ENCODE data around the gene CENPO. TPM values are rescaled to one million over a fixed set of nuclear protein-coding genes. Genes with fewer than 3 reads are reported as not detected.
"Not testable (repeated sequence)": the region's sequence is repeated elsewhere in the genome, so short reads cannot be mapped to it uniquely, and the experiment has no call there.

The CENPO gene
- total RNA-seq, 1 donor from 2014 or later: not detected

- no peak overlapping the region for H3K27ac ChIP-seq
- peaks cover 4% of the 10 kb centered on the region in 2 donors for H3K4me1 ChIP-seq
- no peak for DNase-seq (ENCODE audit: low spot score in 2 of 2)
- no peaks in the 10 kb centered on the region for H3K9me3 ChIP-seq
- H3K27me3 ChIP-seq: no peaks in the 10 kb centered on the region
- no peaks in the 10 kb centered on the region for H3K36me3 ChIP-seq
- TF ChIP-seq CTCF (IDR thresholded peaks at IDR 0.05): no peak
- intact Hi-C loops (cut with DNase I): no loop called here
- H3K4me3 ChIP-seq: no peak overlapping the region
Observed at GRCh38 chr2:24797644-24798043, 4.4 kb downstream of the CENPO start.

GRCh38 chr2:24800487-24800886 lies 7.3 kb downstream of the CENPO start:
- H3K27me3 ChIP-seq; DNase-seq (ENCODE audit: low spot score in 2 of 2); H3K27ac ChIP-seq; intact Hi-C loops (cut with DNase I); H3K4me3 ChIP-seq; H3K9me3 ChIP-seq; H3K36me3 ChIP-seq; H3K4me1 ChIP-seq: not testable (repeated sequence)

- DNase-seq (ENCODE audit: low spot score in 2 of 2); H3K4me3 ChIP-seq; H3K4me1 ChIP-seq; intact Hi-C loops (cut with DNase I); H3K9me3 ChIP-seq; H3K27ac ChIP-seq; H3K27me3 ChIP-seq; H3K36me3 ChIP-seq: not testable (repeated sequence)
Observed at GRCh38 chr2:24805811-24806660, 12.8 kb downstream of the CENPO start.

GRCh38 chr2:24806661-24807036 lies 13.4 kb downstream of the CENPO start:
- no peak for DNase-seq (ENCODE audit: low spot score in 2 of 2)

GRCh38 chr2:24809316-24810007 lies 16.2 kb downstream of the CENPO start:
- Histone ChIP-seq H3K27ac (no peak overlapping the region), H3K4me3 (no peak overlapping the region), H3K9me3 (no peaks in the 10 kb centered on the region), H3K4me1 (no peaks in the 10 kb centered on the region), H3K36me3 (no peaks in the 10 kb centered on the region), H3K27me3 (no peaks in the 10 kb centered on the region)
- DNase-seq (ENCODE audit: low spot score in 2 of 2): no peak
- intact Hi-C loops (cut with DNase I): no loop called here
- no peak for TF ChIP-seq CTCF (IDR thresholded peaks at IDR 0.05)

More at GRCh38 chr2:24806661-24807036, 13.4 kb downstream of the CENPO start:
- Histone ChIP-seq H3K36me3 (no peaks in the 10 kb centered on the region), H3K9me3 (no peaks in the 10 kb centered on the region), H3K27me3 (no peaks in the 10 kb centered on the region), H3K4me3 (no peak overlapping the region), H3K4me1 (no peaks in the 10 kb centered on the region), H3K27ac (no peak overlapping the region)
- intact Hi-C loops (cut with DNase I): no loop called here
- TF ChIP-seq CTCF (IDR thresholded peaks at IDR 0.05): no peak

- Histone ChIP-seq H3K36me3 (peaks cover 0 to 5% of the 10 kb centered on the region in 2 donors), H3K4me1 (no peaks in the 10 kb centered on the region), H3K27ac (no peak overlapping the region), H3K9me3 (no peaks in the 10 kb centered on the region), H3K4me3 (no peak overlapping the region), H3K27me3 (no peaks in the 10 kb centered on the region)
- TF ChIP-seq CTCF (IDR thresholded peaks at IDR 0.05): no peak
- no peak for DNase-seq (ENCODE audit: low spot score in 2 of 2)
- intact Hi-C loops (cut with DNase I): no loop called here
Observed at GRCh38 chr2:24813691-24814137, 20.5 kb downstream of the CENPO start.
